GM12875 (cell line): ENCODE data around the gene ZBTB12.

Experiments used
- H3K4me3 ChIP-seq: one replicate; pipeline ENCODE4 v1.5.1; 2011; ENCODE audit warnings: low read depth, low read length, control low read depth
- TF ChIP-seq, protein P1 (sequence below): IDR thresholded peaks from 2 replicates; pipeline ENCODE4 v1.5.1; 2011; ENCODE audit warnings: low read depth, mild to moderate bottlenecking, control low read depth, inconsistent platforms, low read length, moderate library complexity, borderline replicate concordance; ENCODE audit not compliant: insufficient read depth

Gene ZBTB12, protein sequence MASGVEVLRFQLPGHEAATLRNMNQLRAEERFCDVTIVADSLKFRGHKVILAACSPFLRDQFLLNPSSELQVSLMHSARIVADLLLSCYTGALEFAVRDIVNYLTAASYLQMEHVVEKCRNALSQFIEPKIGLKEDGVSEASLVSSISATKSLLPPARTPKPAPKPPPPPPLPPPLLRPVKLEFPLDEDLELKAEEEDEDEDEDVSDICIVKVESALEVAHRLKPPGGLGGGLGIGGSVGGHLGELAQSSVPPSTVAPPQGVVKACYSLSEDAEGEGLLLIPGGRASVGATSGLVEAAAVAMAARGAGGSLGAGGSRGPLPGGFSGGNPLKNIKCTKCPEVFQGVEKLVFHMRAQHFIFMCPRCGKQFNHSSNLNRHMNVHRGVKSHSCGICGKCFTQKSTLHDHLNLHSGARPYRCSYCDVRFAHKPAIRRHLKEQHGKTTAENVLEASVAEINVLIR

GRCh38 chr6:31901953-31902643 is at the start of gene ZBTB12:
Gene ZBTB12, minus strand, starts transcription at chr6:31902086. Its CDS starts 781 bp downstream, at chr6:31901305.
- H3K4me3 ChIP-seq: peak within 1 kb of the TSS; percentile 58
- TF ChIP-seq, protein P1, sequence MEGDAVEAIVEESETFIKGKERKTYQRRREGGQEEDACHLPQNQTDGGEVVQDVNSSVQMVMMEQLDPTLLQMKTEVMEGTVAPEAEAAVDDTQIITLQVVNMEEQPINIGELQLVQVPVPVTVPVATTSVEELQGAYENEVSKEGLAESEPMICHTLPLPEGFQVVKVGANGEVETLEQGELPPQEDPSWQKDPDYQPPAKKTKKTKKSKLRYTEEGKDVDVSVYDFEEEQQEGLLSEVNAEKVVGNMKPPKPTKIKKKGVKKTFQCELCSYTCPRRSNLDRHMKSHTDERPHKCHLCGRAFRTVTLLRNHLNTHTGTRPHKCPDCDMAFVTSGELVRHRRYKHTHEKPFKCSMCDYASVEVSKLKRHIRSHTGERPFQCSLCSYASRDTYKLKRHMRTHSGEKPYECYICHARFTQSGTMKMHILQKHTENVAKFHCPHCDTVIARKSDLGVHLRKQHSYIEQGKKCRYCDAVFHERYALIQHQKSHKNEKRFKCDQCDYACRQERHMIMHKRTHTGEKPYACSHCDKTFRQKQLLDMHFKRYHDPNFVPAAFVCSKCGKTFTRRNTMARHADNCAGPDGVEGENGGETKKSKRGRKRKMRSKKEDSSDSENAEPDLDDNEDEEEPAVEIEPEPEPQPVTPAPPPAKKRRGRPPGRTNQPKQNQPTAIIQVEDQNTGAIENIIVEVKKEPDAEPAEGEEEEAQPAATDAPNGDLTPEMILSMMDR: no peak

DNA sequence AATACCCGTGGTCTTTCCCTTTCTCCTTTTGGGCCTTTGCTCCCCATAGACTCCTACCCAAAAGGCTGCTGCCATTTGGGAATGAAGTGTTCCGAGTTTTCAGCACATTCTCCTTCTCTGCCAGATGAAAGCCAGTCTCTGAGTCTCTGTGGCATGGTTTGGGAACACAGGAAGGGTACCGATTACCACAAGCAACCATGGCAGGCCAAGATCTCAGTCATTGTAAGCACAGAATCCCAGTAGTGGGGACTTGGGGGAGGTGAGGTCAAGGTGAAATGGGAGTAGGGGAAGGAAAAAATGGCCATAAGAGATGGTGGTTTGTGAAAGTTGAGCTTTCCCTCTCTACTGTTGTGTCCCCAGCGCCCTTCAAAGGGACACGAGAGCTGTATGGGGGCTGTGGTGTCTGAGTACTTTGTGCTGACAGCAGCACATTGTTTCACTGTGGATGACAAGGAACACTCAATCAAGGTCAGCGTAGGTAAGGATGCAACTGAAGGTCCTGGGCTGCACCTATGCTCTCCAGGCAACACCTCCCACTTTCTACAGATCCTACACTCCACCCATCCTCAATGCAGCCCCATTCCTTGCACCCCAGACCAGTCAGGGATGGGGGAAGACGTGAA is 48.2 kb upstream of the ZBTB12 start:
- no peak overlapping the region for H3K4me3 ChIP-seq
- TF ChIP-seq, protein P1: no peak

- TF ChIP-seq, protein P1: no peak
- H3K4me3 ChIP-seq: no peak overlapping the region
Measured at GRCh38 chr6:31948753-31949413, 47.0 kb upstream of the ZBTB12 start.

DNA sequence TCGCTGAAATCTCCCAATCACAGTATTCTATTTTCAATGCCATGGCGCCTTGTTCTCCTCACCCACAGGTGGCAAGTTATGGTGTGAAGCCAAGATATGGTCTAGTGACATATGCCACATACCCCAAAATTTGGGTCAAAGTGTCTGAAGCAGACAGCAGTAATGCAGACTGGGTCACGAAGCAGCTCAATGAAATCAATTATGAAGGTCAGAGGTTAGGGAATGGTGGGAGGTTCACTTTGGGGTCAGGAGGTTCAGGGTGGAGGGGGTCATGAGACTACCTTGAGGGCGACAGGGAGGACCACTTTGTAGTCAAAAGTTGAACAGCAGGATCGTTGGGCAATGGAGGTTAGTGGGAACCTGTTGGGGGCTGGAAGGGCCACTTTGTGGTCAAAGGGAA is 46.4 kb upstream of the ZBTB12 start:
- no peak overlapping the region for H3K4me3 ChIP-seq
- TF ChIP-seq, protein P1: no peak

- H3K4me3 ChIP-seq: no peak overlapping the region
- TF ChIP-seq, protein P1: no peak
Measured at GRCh38 chr6:31947864-31948263, 46.0 kb upstream of the ZBTB12 start.

DNA sequence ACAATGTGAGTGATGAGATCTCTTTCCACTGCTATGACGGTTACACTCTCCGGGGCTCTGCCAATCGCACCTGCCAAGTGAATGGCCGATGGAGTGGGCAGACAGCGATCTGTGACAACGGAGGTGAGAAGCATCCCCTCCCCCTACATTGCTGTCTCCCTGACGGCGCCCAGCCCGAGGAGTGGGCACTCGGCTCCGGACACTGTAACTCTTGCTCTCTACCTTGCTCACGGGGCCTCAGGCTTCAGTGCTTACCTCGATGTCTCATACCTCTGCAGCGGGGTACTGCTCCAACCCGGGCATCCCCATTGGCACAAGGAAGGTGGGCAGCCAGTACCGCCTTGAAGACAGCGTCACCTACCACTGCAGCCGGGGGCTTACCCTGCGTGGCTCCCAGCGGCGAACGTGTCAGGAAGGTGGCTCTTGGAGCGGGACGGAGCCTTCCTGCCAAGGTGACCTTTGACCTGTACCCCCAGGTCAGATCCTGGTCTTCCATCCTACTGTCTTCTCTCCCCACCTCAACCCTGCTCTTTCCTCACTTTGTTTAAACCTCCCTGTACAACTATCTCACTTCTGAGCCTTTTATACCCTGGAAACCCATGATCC is 45.3 kb upstream of the ZBTB12 start:
- TF ChIP-seq, protein P1: no peak
- no peak overlapping the region for H3K4me3 ChIP-seq
